SK-N-DZ (cell line): Measurements from ENCODE around the gene STK32B.
"Not testable (repeated sequence)": the region's sequence is repeated elsewhere in the genome, so short reads cannot be mapped to it uniquely, and the experiment has no call there.

Experiments used
- DNase-seq: peaks from one replicate; pipeline ENCODE4 v3.0.0-alpha.2; 2015; ENCODE audit warnings: low spot score

The STK32B gene

DNA sequence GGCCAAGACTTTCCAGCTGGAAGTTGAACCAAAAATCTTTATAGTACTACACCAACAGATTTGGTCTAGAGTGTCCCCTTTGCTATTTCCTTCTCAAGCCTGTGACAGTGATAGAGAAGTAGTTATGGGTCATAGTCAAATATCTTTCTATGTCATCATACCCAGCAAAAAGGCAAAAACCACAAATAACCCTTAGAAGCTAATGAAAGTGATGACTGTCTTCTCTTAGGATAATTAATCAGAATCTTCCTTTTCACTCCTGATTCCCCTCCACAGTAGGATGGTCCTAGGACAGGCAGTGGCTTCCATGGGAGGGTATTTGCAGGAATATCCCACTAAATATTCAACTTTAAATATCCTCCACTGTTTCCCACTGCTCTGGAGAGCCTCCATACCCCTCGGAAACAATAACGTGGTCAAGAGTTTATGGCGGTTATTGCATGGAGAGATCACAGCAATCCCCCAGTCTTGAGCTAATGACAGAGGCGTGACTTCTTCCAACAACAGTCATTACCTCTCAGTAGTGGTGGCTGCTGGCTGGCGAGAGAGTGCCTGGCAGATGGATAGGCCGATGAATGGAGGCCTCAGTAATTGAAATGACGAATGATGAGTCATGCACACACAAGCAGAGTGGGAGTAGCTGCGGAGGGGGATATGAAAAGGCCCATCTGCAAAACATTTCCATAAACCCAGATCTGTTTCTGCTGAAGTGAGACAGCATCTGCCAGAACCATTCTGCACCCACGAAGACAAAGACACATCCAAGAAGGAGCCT is 154.9 kb downstream of the STK32B start:
- peak; percentile 30 for DNase-seq

DNA sequence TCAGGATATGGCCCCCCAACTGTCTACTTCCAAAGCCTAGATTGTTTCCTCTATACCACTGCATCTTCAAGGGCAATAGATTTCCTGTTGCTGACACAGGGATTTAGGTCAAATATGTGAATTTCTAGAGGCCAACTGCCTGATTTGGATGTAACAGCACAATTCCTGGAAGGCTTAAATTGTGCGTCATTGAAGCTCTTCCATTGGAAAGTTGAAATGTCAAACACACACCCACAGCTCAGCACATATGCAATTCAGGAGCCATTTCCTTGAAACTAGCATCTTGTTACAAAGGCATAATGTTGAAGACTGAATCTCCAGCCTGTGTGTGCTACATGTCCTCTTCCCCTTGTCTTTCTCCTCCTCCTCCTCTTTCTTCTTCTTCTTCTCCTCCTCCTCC is 158.6 kb downstream of the STK32B start:
- DNase-seq, result no peak

GRCh38 chr4:5211282-5211839 is 160.1 kb downstream of the STK32B start:
- no peak for DNase-seq

GRCh38 chr4:5212255-5213013 is 161.2 kb downstream of the STK32B start:
- DNase-seq, result no peak

GRCh38 chr4:5213087-5213595 is 161.9 kb downstream of the STK32B start:
- DNase-seq, result no peak

- no peak for DNase-seq
Observed at GRCh38 chr4:5215321-5215720, 164.0 kb downstream of the STK32B start.

DNA sequence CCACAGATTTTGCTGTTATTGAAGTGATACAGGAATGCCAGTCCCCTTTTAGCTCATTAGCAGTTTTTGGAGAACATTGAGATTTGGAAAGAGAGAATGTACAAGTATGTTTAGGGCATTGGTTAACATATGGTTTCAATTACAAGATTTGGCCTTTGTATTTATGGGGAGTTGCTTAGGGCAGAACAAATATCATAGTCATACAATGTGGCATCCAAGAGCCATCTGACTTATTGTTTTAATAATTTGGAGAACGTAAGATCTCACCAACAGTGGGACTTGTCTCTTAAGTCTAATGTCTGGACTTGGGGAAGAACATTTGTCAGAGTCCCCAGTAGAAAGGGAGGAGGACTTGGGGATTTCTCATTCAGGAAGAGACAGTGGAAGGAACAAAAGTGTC is 166.1 kb downstream of the STK32B start:
- DNase-seq, result no peak

GRCh38 chr4:5218376-5219069 is 167.2 kb downstream of the STK32B start:
- no peak for DNase-seq

GRCh38 chr4:5220028-5220427 is 168.7 kb downstream of the STK32B start:
- no peak for DNase-seq

DNA sequence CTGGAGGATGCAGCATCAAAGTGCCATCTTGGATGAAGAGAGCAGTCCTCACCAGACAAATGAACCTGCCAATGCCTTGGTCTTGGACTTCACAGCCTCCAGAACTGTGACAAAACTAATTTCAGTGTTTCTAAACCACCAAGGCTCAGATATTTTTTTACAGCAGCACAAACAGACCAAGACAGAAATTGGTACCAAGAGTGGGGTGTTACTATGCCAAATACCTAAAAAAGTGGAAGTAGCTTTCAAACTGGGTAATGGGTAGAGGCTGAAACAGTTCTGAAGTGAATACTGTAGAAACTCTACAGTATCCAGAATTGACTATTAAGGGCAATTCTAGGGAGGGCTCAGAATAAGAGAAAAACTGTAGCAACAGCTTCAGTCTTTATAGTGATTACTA is 170.8 kb downstream of the STK32B start:
- no peak for DNase-seq

GRCh38 chr4:5222951-5223350 is 171.7 kb downstream of the STK32B start:
- DNase-seq, result no peak

- DNase-seq, result no peak
Observed at GRCh38 chr4:5224340-5224739, 173.1 kb downstream of the STK32B start.

GRCh38 chr4:5232549-5232948 is 181.3 kb downstream of the STK32B start:
- DNase-seq, result no peak

GRCh38 chr4:5237086-5237660 is 185.9 kb downstream of the STK32B start:
- no peak for DNase-seq

DNA sequence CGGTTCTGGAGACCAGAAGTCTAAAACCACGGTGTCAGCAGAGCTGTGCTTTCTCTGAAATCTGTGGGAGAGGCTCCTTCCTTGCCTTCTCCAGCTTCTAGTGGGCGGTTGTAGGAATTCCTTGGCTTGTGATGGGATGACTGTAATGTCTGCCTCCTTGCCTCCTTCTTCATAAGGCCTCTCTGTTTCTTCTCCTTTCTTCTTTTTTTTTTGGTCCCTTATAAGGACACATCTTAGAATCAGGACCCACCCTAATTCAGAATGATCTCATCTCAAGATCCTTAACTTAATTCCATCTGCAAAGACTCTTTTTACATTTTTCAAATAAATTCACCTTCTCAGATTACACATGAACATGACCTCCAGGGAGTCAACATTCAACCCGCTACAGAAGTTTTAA is 186.9 kb downstream of the STK32B start:
- DNase-seq, result no peak

- not testable (repeated sequence) for DNase-seq
Observed at GRCh38 chr4:5247061-5247460, 195.8 kb downstream of the STK32B start.

DNA sequence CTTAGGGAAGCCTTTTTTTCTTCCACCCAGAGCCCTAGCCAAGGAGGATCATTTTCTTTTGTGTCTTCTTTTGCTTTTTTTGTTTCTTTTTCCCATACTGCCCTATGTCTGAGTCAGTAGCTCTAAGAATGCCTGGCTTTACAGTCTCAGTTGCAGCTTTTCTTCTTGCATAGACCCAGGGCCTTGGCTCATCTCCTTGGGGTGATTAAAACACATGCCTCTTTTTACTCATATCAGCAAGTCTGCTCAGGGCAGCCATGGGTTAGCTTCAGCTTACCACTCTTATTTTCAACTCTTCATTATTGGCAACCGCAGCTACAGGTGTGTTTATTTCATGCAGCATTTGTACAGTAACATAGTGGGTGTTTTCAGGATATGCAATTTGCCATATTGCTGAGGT is 196.5 kb downstream of the STK32B start:
- DNase-seq, result no peak

DNA sequence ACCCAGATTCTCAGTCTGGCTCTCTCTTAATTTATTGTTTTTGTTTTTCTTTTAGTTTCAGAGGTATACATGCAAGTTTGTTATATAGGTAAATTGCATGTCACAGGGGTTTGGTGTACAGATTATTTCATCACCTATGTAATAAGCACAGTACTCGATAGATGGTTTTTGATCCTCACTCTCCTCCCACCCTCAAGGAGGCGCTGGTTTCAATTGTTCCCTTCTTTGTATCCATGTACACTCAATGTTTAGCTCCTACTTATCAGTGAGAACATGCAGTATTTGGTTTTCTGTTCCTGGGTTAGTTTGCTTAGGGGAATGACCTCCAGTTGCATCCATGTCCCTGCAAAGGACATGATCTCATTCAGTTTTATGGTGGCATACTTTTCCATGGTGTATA is 198.4 kb downstream of the STK32B start:
- DNase-seq, result no peak

- DNase-seq, result not testable (repeated sequence)
Observed at GRCh38 chr4:5250536-5250935, 199.3 kb downstream of the STK32B start.

DNA sequence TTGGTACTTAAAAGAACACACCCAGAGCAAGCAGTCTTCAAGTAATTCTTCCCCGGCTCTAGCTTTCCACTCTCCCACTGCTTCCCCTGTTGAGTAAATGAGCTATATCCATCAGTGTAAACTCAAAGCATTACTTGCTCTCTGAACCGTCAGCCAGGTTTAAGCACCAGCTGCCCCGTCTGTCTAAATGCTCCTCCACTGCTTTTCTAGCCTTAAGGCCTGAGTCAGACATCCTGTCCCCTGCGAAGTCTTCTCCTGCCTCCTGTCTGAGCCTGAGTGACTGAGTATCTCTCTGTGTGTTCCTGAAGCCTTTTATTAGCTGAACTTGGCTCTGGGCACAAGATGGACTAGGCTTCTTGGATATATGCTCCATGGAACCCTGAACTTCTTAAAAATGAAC is 205.1 kb downstream of the STK32B start:
- no peak for DNase-seq

- DNase-seq, result no peak
Observed at GRCh38 chr4:5257086-5257485, 205.8 kb downstream of the STK32B start.

DNA sequence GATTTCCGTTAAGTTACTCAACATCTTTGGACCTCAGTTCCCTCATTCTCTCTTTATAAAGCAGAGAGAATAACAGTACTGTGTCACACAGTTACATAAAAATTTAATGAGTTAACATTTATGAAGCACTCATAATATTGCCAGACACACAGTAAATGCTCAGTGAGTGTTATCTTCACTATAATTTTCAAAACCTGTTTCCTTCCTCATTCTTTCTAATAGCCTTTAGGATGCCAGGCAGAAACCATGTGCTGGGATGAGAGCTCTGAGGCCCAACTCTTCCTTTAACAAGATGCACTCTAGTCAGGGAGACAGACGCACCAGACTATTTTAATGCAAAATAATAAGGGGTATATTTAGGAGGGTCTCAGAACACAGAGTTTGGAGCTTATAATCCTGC is 208.2 kb downstream of the STK32B start:
- no peak for DNase-seq
